ENCODE results near the gene SH3PXD2A.

DNA sequence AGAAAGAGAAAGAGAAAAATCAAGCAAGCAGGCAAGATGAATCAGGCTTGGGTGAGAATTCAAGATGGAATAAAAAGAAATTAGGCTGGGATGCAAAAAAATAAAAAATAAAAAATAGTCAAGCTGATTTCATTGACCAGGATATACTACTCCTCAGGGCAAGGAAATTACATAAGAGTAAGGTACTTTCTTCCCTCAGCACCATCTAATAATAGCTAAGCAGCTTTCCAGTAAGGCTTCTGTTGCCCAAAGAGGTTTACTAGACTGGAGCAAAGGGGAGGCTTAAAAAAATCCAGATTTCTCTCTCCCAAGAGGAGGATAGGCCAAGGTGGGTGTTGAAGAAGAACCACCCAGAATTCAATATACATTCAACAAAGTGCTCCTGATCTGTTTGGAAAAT is 268.3 kb downstream of the SH3PXD2A start:
- no peak for TF ChIP-seq POLR2A (IDR thresholded peaks at IDR 0.05; ENCODE audit: low read depth, low read length)
- no peak for TF ChIP-seq ATF2 (IDR thresholded peaks at IDR 0.05; ENCODE audit: low read length)
- no peak for TF ChIP-seq CHD1 (IDR thresholded peaks at IDR 0.05; ENCODE audit: low read depth, low read length)
- no peak for TF ChIP-seq CREM (IDR thresholded peaks at IDR 0.05; ENCODE audit: low read depth)
- TF ChIP-seq CTCF (IDR thresholded peaks at IDR 0.05 in 2 of 3, conservative IDR thresholded peaks at IDR 0.05 in 1 of 3; ENCODE audit: control insufficient read depth in 2 of 3, extremely low read depth in 1 of 3, insufficient read depth in 1 of 3, low read depth in 3 of 3, low read length in 3 of 3) = no peak
- TF ChIP-seq HDGF (IDR thresholded peaks at IDR 0.05) = no peak
- no peak for TF ChIP-seq EZH2 (IDR thresholded peaks at IDR 0.05; ENCODE audit: borderline replicate concordance, control insufficient read depth, low read depth, low read length)
- TF ChIP-seq, protein P1, sequence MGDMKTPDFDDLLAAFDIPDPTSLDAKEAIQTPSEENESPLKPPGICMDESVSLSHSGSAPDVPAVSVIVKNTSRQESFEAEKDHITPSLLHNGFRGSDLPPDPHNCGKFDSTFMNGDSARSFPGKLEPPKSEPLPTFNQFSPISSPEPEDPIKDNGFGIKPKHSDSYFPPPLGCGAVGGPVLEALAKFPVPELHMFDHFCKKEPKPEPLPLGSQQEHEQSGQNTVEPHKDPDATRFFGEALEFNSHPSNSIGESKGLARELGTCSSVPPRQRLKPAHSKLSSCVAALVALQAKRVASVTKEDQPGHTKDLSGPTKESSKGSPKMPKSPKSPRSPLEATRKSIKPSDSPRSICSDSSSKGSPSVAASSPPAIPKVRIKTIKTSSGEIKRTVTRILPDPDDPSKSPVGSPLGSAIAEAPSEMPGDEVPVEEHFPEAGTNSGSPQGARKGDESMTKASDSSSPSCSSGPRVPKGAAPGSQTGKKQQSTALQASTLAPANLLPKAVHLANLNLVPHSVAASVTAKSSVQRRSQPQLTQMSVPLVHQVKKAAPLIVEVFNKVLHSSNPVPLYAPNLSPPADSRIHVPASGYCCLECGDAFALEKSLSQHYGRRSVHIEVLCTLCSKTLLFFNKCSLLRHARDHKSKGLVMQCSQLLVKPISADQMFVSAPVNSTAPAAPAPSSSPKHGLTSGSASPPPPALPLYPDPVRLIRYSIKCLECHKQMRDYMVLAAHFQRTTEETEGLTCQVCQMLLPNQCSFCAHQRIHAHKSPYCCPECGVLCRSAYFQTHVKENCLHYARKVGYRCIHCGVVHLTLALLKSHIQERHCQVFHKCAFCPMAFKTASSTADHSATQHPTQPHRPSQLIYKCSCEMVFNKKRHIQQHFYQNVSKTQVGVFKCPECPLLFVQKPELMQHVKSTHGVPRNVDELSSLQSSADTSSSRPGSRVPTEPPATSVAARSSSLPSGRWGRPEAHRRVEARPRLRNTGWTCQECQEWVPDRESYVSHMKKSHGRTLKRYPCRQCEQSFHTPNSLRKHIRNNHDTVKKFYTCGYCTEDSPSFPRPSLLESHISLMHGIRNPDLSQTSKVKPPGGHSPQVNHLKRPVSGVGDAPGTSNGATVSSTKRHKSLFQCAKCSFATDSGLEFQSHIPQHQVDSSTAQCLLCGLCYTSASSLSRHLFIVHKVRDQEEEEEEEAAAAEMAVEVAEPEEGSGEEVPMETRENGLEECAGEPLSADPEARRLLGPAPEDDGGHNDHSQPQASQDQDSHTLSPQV (IDR thresholded peaks at IDR 0.05) = no peak
- TF ChIP-seq, protein P2, sequence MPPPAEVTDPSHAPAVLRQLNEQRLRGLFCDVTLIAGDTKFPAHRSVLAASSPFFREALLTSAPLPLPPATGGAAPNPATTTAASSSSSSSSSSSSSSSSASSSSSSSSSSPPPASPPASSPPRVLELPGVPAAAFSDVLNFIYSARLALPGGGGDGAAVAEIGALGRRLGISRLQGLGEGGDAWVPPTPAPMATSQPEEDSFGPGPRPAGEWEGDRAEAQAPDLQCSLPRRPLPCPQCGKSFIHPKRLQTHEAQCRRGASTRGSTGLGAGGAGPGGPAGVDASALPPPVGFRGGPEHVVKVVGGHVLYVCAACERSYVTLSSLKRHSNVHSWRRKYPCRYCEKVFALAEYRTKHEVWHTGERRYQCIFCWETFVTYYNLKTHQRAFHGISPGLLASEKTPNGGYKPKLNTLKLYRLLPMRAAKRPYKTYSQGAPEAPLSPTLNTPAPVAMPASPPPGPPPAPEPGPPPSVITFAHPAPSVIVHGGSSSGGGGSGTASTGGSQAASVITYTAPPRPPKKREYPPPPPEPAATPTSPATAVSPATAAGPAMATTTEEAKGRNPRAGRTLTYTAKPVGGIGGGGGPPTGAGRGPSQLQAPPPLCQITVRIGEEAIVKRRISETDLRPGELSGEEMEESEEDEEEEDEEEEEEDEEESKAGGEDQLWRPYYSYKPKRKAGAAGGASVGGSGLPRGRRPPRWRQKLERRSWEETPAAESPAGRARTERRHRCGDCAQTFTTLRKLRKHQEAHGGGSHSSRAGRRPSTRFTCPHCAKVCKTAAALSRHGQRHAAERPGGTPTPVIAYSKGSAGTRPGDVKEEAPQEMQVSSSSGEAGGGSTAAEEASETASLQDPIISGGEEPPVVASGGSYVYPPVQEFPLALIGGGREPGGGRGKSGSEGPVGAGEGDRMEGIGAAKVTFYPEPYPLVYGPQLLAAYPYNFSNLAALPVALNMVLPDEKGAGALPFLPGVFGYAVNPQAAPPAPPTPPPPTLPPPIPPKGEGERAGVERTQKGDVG (CRISPR knock-in tag; IDR thresholded peaks at IDR 0.05) = no peak
- TF ChIP-seq EP300 (IDR thresholded peaks at IDR 0.05; ENCODE audit: borderline replicate concordance in 1 of 2, control insufficient read depth in 1 of 2, low read depth in 2 of 2, low read length in 2 of 2) = no peak
- TF ChIP-seq BRCA1 (IDR thresholded peaks at IDR 0.05; ENCODE audit: low read depth, low read length) = no peak

Data from GM12878 (cell line).